Pancreas (tissue), 10 donors: ENCODE data around the gene CPA2. TPM values are rescaled to one million over a fixed set of nuclear protein-coding genes. Genes with fewer than 3 reads are reported as not detected.

Source experiments
- ATAC-seq, 4 donors: fragments of 200-7000 bp; cut with Tn5 transposase; one replicate each; pipeline versions ENCODE4 v1.8.0 to v1.9.1; 2020; ENCODE audit warnings: mild to moderate bottlenecking in 4 of 4, moderate library complexity in 4 of 4
- DNase-seq, 6 donors: peaks; one replicate each; pipeline ENCODE4 v3.0.0-alpha.2; 2020
- FAIRE-seq: peaks from 2 replicates; lab custom pipeline; 2012; peaks lifted over from hg19 to GRCh38; lab: Jason Lieb, UNC
- H3K27ac ChIP-seq, 4 donors: fragments of 200-600 bp; sonication (generic); 1 replicate in 3 of 4; 2 replicates in 1 of 4; pipeline versions ENCODE4 v1.5.0 to v1.8.0; 2020
- H3K27me3 ChIP-seq, 4 donors: fragments of 200-600 bp; one replicate each; pipeline ENCODE4 v1.8.0; 2021
- H3K36me3 ChIP-seq, 3 donors: fragments of 200-600 bp; sonication (generic) in 1 of 3; one replicate each; pipeline versions ENCODE4 v1.5.0 to v1.8.0; 2020 to 2021
- H3K4me1 ChIP-seq, 3 donors: fragments of 200-600 bp; one replicate each; pipeline ENCODE4 v1.8.0; 2021
- H3K4me3 ChIP-seq, 4 donors: fragments of 200-600 bp; sonication (generic) in 2 of 4; one replicate each; pipeline versions ENCODE4 v1.5.0 to v1.8.0; 2020 to 2021
- H3K9me3 ChIP-seq, 4 donors: fragments of 200-600 bp; one replicate each; pipeline ENCODE4 v1.8.0; 2021
- CTCF ChIP-seq, 4 donors: fragments of 200-600 bp; sonication (generic) in 3 of 4; IDR thresholded peaks; one replicate each; pipeline versions ENCODE4 v1.5.0 to v1.8.0; 2021; ENCODE audit warnings: antibody characterized with exemption in 4 of 4
- WGBS, 2 donors: extraction: QIAGEN DNeasy Blood & Tissue Kit; methylation state at CpG; one replicate each; pipeline ENCODE4 v1.1.7; 2013; 5-methylcytosine and 5-hydroxymethylcytosine counted together
- intact Hi-C, 3 donors: fragments of 100-400 bp; cut with DNase I; formaldehyde crosslinking; loops; one replicate each; pipeline versions ENCODE4 v1.11.1 to v1.14.2; 2022
- polyA plus RNA-seq, 2 donors: library from polyadenylated mRNA; stranded (reverse); fragments of 200-250 nt; gene quantifications; one replicate each; pipeline ENCODE4 v1.2.3, GENCODE V29; 2013
- total RNA-seq, 6 donors: library from RNA; stranded (reverse); fragmentation: NEBNext Ultra II Directional in 4 of 6; extraction: Animal tissue kit (Norgen Biotek cat#: 25700) in 4 of 6; gene quantifications; one replicate each; pipeline versions ENCODE4 v1.2.1 to v1.2.4, GENCODE V29; 2021 to 2023
- donor health status: healthy with polysubstance abuse.
- donor health status: DM: no; HTN: no; CAD: no; lungs with moderate emphysema.
- donor health status: DM: no; HTN: no; CAD: no.
- donor health status: control.
- donor health status: control.
- donor health status: Bipolar disorder and iron deficiency.
- donor health status: DM: yes; HTN: yes; CAD: no.
- donor health status: DM: no; HTN: no; CAD: no.
- donor health status: DM: no; HTN: no; CAD: no.
- donor health status: DM: yes; HTN: yes; CAD: no.

Gene CPA2
- total and polyA plus RNA-seq, 8 donors, result 4,251 to 12,479 (median 5,755) TPM

DNA sequence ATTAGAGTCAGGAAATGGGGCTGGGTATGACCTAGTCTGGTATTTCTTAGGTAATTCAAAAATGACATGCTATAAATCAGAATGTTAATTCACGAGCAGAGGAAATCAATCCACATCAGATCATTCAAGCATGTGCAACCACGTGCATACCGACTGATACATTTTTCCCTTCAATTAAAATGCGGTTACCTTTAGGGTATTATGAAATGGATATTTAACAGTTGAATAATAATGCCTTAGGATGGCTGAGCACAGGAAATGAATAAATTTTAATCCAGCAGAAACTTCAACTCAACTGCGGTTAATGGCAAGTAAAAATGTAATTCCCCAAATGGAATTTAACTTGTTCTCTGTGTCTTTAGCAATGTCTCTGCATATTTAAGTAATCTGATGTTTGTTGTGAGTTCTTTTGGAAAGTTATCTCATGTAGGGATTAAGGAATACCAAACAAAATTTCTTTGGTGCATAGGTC is 9.2 kb downstream of the CPA2 start:
- no peak for TF ChIP-seq CTCF (IDR thresholded peaks at IDR 0.05)
- intact Hi-C loops, result loop anchor here in 1 of 3 donors (5.0 kb wide), 1 partner anchor 111 kb away; no protein-coding TSS in a partner anchor
- Histone ChIP-seq H3K4me3 (no peak overlapping the region), H3K4me1 (peaks cover 26 to 51% (median 28%) of the 10 kb centered on the region in 3 donors), H3K27ac (peak overlapping the region in 3 of 4 donors; percentile 46 to 85 (median 68)), H3K27me3 (no peaks in the 10 kb centered on the region), H3K9me3 (no peaks in the 10 kb centered on the region), H3K36me3 (peaks cover 0 to 21% (median 10%) of the 10 kb centered on the region in 3 donors)
- no peak for ATAC-seq
- FAIRE-seq, result no peak
- WGBS, 2 donors, result 20% methylated on average over 5 of the region's 5 CpGs
- no peak for DNase-seq

GRCh38 chr7:130276796-130277762 is 10.4 kb downstream of the CPA2 start:
- 52 to 56% methylated on average over 10 of the region's 10 CpGs for WGBS, 2 donors
- peaks cover 0 to 32% (median 10%) of the 10 kb centered on the region in 3 donors for H3K36me3 ChIP-seq
- no peak for FAIRE-seq
- H3K27me3 ChIP-seq, result no peaks in the 10 kb centered on the region
- ATAC-seq, result peak in 2 of 4 donors; percentile 1 to 6
- H3K4me3 ChIP-seq, result no peak overlapping the region
- H3K9me3 ChIP-seq, result no peaks in the 10 kb centered on the region
- peaks cover 26 to 51% (median 34%) of the 10 kb centered on the region in 3 donors for H3K4me1 ChIP-seq
- DNase-seq, result peak in 1 of 6 donors; percentile 53
- H3K27ac ChIP-seq, result peak overlapping the region in 2 of 4 donors; percentile 63 to 71
- intact Hi-C loops, result loop anchor here in 1 of 3 donors (5.0 kb wide), 1 partner anchor 110 kb away; no protein-coding TSS in a partner anchor
- no peak for TF ChIP-seq CTCF (IDR thresholded peaks at IDR 0.05)

- Histone ChIP-seq H3K4me1 (peaks cover 26 to 51% (median 28%) of the 10 kb centered on the region in 3 donors), H3K27ac (peak overlapping the region in 2 of 4 donors; percentile 63 to 71), H3K27me3 (no peaks in the 10 kb centered on the region), H3K36me3 (peaks cover 0 to 35% (median 10%) of the 10 kb centered on the region in 3 donors), H3K4me3 (no peak overlapping the region), H3K9me3 (no peaks in the 10 kb centered on the region)
- 39 to 44% methylated on average over 15 of the region's 15 CpGs for WGBS, 2 donors
- FAIRE-seq, result no peak
- peak in 5 of 6 donors; percentile 67 to 83 (median 71) for DNase-seq
- TF ChIP-seq CTCF (IDR thresholded peaks at IDR 0.05), result peak in 2 of 4 donors; percentile 10 to 37
- ATAC-seq, result peak; percentile 22 to 71 (median 45)
- intact Hi-C loops, result loop anchor here in 1 of 3 donors (5.0 kb wide), 1 partner anchor 109 kb away; no protein-coding TSS in a partner anchor
Observed at GRCh38 chr7:130277763-130278643, 11.3 kb downstream of the CPA2 start.

DNA sequence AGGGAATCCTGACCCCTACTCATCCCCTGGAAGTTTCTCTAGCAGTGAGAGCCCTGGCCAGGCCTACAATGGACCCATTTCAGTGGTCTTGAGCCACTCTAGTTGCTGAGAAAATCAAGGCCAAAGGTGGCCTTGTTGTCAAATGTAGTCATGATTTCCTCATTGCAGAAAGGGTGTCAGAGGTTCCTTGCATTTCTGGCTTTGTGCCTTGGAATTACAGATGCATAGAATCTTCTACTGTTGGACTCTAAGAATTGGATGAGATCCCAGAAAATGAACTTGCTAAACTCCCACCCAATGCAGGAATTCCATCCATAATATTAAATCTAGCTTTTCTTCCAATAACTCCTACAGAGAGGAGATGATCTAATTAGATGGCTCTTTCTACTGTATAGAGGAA is 12.2 kb downstream of the CPA2 start:
- FAIRE-seq (no peak), DNase-seq (peak in 1 of 6 donors; percentile 37), ATAC-seq (peak in 3 of 4 donors; percentile 1 to 4 (median 3))
- intact Hi-C loops, result loop anchor here in 1 of 3 donors (5.0 kb wide), 1 partner anchor 108 kb away; no protein-coding TSS in a partner anchor
- no peak for TF ChIP-seq CTCF (IDR thresholded peaks at IDR 0.05)
- peaks cover 26 to 54% (median 28%) of the 10 kb centered on the region in 3 donors for H3K4me1 ChIP-seq
- H3K27me3 ChIP-seq, result no peaks in the 10 kb centered on the region
- H3K36me3 ChIP-seq, result peaks cover 0 to 44% (median 14%) of the 10 kb centered on the region in 3 donors
- no peak overlapping the region for H3K4me3 ChIP-seq
- H3K9me3 ChIP-seq, result no peaks in the 10 kb centered on the region
- peak overlapping the region in 2 of 4 donors; percentile 63 to 71 for H3K27ac ChIP-seq
